A673 (cell line): ENCODE measurements around the gene OGFOD2. TPM values are rescaled to one million over a fixed set of nuclear protein-coding genes. Genes with fewer than 3 reads are reported as not detected.

Experiments
- BruUV-seq: library from RNA; stranded (reverse); fragments of 400-500 nt; replicated peaks from 2 replicates; lab custom pipeline; 2021; lab: Mats Ljungman, UMichigan
- CTCF ChIA-PET: fragments of 300-600 bp; sonication (Branson Sonifier 250); formaldehyde crosslinking; loops from one replicate; lab custom pipeline; 2022; ENCODE audit warnings: antibody characterized with exemption; lab: Charles Lee
- POLR2A ChIA-PET: fragments of 300-600 bp; sonication (Branson Sonifier 250); formaldehyde crosslinking; loops from one replicate; lab custom pipeline; 2022; ENCODE audit warnings: antibody characterized with exemption; ENCODE audit not compliant: low non-redundant PET; lab: Charles Lee
- DNase-seq: peaks from one replicate; pipeline ENCODE4 v3.0.0-alpha.2; 2015; ENCODE audit warnings: low spot score
- H3K27ac ChIP-seq: fragments of 200-600 bp; sonication (generic); 2 replicates; pipeline ENCODE4 v1.5.1; 2016; ENCODE audit warnings: mixed run types, low read depth, mild to moderate bottlenecking, mixed read lengths, antibody characterized with exemption, low read length; ENCODE audit not compliant: poor library complexity, severe bottlenecking
- H3K27me3 ChIP-seq: fragments of 200-600 bp; sonication (generic); replicated peaks from 2 replicates; pipeline ENCODE4 v1.6.1; 2017; ENCODE audit warnings: mixed run types, low read depth, mild to moderate bottlenecking, mixed read lengths, antibody characterized with exemption, low read length; ENCODE audit not compliant: insufficient read depth, poor library complexity
- H3K36me3 ChIP-seq: fragments of 200-600 bp; sonication (generic); 2 replicates; pipeline ENCODE4 v1.6.1; 2016; ENCODE audit warnings: mixed run types, mild to moderate bottlenecking, mixed read lengths, antibody characterized with exemption, low read length; ENCODE audit not compliant: insufficient read depth, poor library complexity, severe bottlenecking
- H3K4me1 ChIP-seq: fragments of 200-600 bp; sonication (generic); 2 replicates; pipeline ENCODE4 v1.6.1; 2017; ENCODE audit warnings: mixed run types, mild to moderate bottlenecking, mixed read lengths, antibody characterized with exemption, low read length; ENCODE audit not compliant: insufficient read depth, poor library complexity, severe bottlenecking
- H3K4me3 ChIP-seq: fragments of 200-600 bp; sonication (generic); 2 replicates; pipeline ENCODE4 v1.5.1; 2016; ENCODE audit warnings: low read depth, mixed run types, mild to moderate bottlenecking, mixed read lengths, low read length; ENCODE audit not compliant: poor library complexity, severe bottlenecking
- H3K9me3 ChIP-seq: fragments of 200-600 bp; sonication (generic); 2 replicates; pipeline ENCODE4 v1.6.1; 2016; ENCODE audit warnings: mixed run types, low read depth, mild to moderate bottlenecking, mixed read lengths, antibody characterized with exemption, low read length; ENCODE audit not compliant: poor library complexity, severe bottlenecking
- EZH2 ChIP-seq: fragments of 200-600 bp; sonication (generic); IDR thresholded peaks from 2 replicates; pipeline ENCODE4 v1.6.1; 2017; ENCODE audit warnings: borderline replicate concordance, low read depth, mild to moderate bottlenecking, mixed read lengths, antibody characterized with exemption, low read length; ENCODE audit not compliant: poor library complexity, severe bottlenecking
- intact Hi-C: fragments of 100-400 bp; cut with micrococcal nuclease; formaldehyde crosslinking; loops from one replicate; pipeline ENCODE4 v1.10.0; 2022; ENCODE audit not compliant: unreplicated experiment
- total RNA-seq: library from RNA; stranded (reverse); gene quantifications from 2 replicates; pipeline ENCODE4 v1.2.3, GENCODE V29; 2021
- TF ChIP-seq, protein P1 (sequence below): fragments of 300-800, 200-600 bp; sonication (generic); conservative IDR thresholded peaks from 2 replicates; pipeline ENCODE4 v1.5.1; 2017; ENCODE audit warnings: low read depth, mild to moderate bottlenecking, antibody characterized with exemption, low read length, moderate library complexity, mixed read lengths

Gene OGFOD2
- total RNA-seq, 1 experiment from 2014 or later, result 18.2 TPM

DNA sequence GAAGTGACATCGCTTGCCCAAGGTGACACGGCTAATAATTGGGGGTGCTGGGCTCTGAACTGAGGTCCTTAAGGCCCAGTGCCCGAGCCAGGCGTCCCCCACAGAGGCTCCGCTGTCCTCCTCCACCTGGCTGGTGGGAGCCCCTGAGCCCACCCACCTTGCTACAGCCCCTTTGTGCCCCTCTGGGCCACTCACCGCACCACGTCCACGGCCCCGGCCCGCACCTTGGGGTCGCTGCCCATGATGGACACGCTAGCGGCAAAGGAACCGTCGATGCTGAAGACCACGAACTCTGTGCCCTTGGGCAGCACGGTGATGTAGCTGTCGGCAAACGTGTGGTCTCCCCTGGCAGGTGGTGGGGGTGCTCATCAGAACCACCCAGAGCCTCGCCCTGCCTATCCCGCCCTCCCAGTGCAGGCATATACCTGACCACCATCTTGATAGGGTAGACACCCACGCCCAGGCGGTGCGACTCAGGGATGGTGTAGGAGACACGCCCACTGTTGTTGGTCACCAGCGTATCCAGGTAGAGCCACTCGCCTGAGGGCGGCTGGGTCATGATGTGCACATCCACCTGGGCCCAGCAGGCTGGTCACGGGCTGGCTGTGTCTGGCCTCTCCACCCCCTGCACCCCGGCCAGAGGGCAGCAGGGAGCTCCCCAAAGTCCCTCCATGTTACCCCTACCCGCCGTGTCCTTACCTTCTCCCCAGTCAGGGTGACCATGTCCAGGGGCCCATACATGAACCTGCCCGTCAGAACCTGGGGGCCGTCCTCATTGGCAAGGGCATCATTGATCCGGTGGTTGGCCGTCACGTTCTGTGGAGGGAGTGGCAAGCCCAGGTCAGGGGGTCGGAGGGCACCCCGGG, 12.3 kb downstream of the OGFOD2 start:
- Histone ChIP-seq H3K27me3 (no peaks in the 10 kb centered on the region), H3K36me3 (peaks cover 7% of the 10 kb centered on the region), H3K4me1 (no peaks in the 10 kb centered on the region), H3K4me3 (no peak overlapping the region), H3K27ac (no peak overlapping the region), H3K9me3 (no peaks in the 10 kb centered on the region)
- DNase-seq, result no peak
- CTCF ChIA-PET, result no interaction called here
- no TSS peak for BruUV-seq
- intact Hi-C loops, result no loop called here
- TF ChIP-seq, protein P1, sequence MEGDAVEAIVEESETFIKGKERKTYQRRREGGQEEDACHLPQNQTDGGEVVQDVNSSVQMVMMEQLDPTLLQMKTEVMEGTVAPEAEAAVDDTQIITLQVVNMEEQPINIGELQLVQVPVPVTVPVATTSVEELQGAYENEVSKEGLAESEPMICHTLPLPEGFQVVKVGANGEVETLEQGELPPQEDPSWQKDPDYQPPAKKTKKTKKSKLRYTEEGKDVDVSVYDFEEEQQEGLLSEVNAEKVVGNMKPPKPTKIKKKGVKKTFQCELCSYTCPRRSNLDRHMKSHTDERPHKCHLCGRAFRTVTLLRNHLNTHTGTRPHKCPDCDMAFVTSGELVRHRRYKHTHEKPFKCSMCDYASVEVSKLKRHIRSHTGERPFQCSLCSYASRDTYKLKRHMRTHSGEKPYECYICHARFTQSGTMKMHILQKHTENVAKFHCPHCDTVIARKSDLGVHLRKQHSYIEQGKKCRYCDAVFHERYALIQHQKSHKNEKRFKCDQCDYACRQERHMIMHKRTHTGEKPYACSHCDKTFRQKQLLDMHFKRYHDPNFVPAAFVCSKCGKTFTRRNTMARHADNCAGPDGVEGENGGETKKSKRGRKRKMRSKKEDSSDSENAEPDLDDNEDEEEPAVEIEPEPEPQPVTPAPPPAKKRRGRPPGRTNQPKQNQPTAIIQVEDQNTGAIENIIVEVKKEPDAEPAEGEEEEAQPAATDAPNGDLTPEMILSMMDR, result no peak
- no peak for TF ChIP-seq EZH2
- POLR2A ChIA-PET, result no interaction called here

DNA sequence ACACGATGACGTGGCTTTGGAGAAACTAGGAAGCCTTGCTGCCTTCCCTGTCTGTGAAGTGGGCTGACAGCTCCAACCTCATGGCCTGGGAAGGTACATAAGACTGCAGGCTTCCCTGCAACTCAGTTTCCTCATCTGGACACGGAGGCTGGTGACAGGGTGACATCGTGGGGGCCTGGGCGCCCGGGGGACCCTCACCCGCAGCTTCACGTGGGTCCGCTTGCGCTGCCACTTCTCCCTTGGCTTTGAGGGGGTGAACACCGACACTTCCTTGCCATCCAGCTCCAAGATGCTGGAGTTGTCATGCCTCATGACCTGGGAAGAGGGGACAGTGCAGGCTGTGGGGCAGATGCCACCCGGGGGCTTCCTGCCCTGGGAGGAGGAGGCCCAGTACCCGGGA, 13.0 kb downstream of the OGFOD2 start:
- H3K4me3 ChIP-seq, result no peak overlapping the region
- ChIA-PET CTCF (no interaction called here), POLR2A (no interaction called here)
- no peak overlapping the region for H3K27ac ChIP-seq
- TF ChIP-seq EZH2, result no peak
- TF ChIP-seq, protein P1, result no peak
- intact Hi-C loops, result no loop called here
- H3K9me3 ChIP-seq, result no peaks in the 10 kb centered on the region
- H3K36me3 ChIP-seq, result no peaks in the 10 kb centered on the region
- DNase-seq, result no peak
- no TSS peak for BruUV-seq
- no peaks in the 10 kb centered on the region for H3K4me1 ChIP-seq
- H3K27me3 ChIP-seq, result no peaks in the 10 kb centered on the region

DNA sequence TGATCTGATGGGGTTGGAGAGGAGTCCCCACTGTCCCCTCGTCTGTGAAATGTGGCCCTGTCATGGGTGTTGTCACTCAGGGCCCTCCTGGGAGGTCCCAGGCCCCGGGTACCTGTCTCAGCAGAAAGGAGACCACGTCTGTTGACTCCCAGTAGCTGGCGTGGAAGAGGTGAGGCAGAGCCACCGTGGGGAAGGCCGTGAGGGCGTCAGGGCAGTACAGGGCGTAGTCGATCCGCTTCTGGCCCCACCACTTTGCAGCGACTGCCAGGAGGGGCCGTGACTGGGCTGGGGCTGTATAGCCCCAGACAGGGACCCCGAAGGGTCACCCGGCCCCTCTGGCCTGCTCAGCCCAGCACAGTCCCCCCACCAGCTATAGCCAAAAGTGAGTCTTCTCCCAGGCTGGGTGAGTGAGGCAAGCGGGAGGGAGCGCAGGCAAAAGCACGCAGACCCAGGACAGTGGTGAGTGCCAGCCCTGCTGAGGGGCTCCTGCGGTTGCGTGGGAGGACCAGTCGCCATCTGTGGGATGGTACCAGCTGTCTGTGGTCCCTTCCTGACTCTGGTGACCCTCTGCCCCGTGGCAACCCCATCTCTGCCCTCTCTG, 13.7 kb downstream of the OGFOD2 start:
- POLR2A ChIA-PET, result no interaction called here
- Histone ChIP-seq H3K27ac (no peak overlapping the region), H3K27me3 (no peaks in the 10 kb centered on the region), H3K4me3 (no peak overlapping the region), H3K4me1 (no peaks in the 10 kb centered on the region), H3K36me3 (no peaks in the 10 kb centered on the region), H3K9me3 (no peaks in the 10 kb centered on the region)
- intact Hi-C loops, result no loop called here
- TF ChIP-seq EZH2, result no peak
- TF ChIP-seq, protein P1, result no peak
- no TSS peak for BruUV-seq
- CTCF ChIA-PET, result interaction anchor here (1.0 kb wide), 1 partner anchor 249 kb away, joined by 4 read pairs; no protein-coding TSS in a partner anchor
- DNase-seq, result no peak
